ENCODE measurements around the gene UNC5CL. TPM values are rescaled to one million over a fixed set of nuclear protein-coding genes. Genes with fewer than 3 reads are reported as not detected.
"Not testable (repeated sequence)": the region's sequence is repeated elsewhere in the genome, so short reads cannot be mapped to it uniquely, and the experiment has no call there.

Gene UNC5CL
- total and polyA plus RNA-seq, 2 of the 4 experiments (the other 2 are of a cell fraction), result not detected

GRCh38 chr6:41008011-41008410 is 31.0 kb downstream of the UNC5CL start:
- no peak overlapping the region for H3K4me2 ChIP-seq (ENCODE audit: low read depth, low read length)
- no peak overlapping the region for H3K4ac ChIP-seq (ENCODE audit: low read depth, low read length)
- no peak overlapping the region for H3K23ac ChIP-seq (ENCODE audit: low read depth, low read length)
- no peak overlapping the region for H4K5ac ChIP-seq (ENCODE audit: low read depth, low read length)
- in situ Hi-C loops (cut with MboI; ENCODE audit: low sequenced_read_pairs) (no loop called here), dilution Hi-C loops (cut with HindIII; ENCODE audit: low sequenced_read_pairs, unreplicated experiment) (no loop called here), intact Hi-C loops (cut with micrococcal nuclease) (no loop called here)
- peaks cover 23% of the 10 kb centered on the region for H3K27me3 ChIP-seq (ENCODE audit: control insufficient read depth, insufficient read depth, low read length)
- H2AK5ac ChIP-seq (ENCODE audit: low read depth, low read length), result no peak overlapping the region
- POLR2A ChIA-PET (ENCODE audit: unreplicated experiment), result interaction anchor here (0.6 kb wide), 1 partner anchor 58 kb away, joined by 3 read pairs; no protein-coding TSS in a partner anchor
- no peak overlapping the region for H2BK20ac ChIP-seq (ENCODE audit: low read depth, low read length)
- H3K14ac ChIP-seq (replicated peaks; ENCODE audit: low read depth, low read length), result no peak overlapping the region
- H3K79me1 ChIP-seq (ENCODE audit: low read depth in 1 of 2, low read length in 2 of 2), result no peaks in the 10 kb centered on the region
- no CpG with 5 or more reads among the region's 3 CpGs for WGBS, 2 experiments (ENCODE audit: extremely low coverage in 2 of 2, insufficient read length in 1 of 2)
- no peak overlapping the region for H4K8ac ChIP-seq (ENCODE audit: low read depth in 2 of 2, low read length in 2 of 2)
- no peak overlapping the region for H3K56ac ChIP-seq (ENCODE audit: extremely low read depth, insufficient read depth, low read length)
- H3K9me1 ChIP-seq (ENCODE audit: insufficient read depth, low read length), result no peaks in the 10 kb centered on the region
- H2AK9ac ChIP-seq (replicated peaks; ENCODE audit: low read depth, low read length, poor library complexity), result no peak overlapping the region
- no peaks in the 10 kb centered on the region for H4K20me1 ChIP-seq (ENCODE audit: insufficient read depth, low read length)
- no peak overlapping the region for H3K4me3 ChIP-seq (ENCODE audit: insufficient read depth, low read depth, low read length)
- no peak overlapping the region for H2BK15ac ChIP-seq (ENCODE audit: low read depth, low read length)
- DNase-seq, result no peak
- no peaks in the 10 kb centered on the region for H3K9me3 ChIP-seq (ENCODE audit: control insufficient read depth, insufficient read depth, low read length)
- no peaks in the 10 kb centered on the region for H3K36me3 ChIP-seq (ENCODE audit: control insufficient read depth, insufficient read depth, low read length)
- no peak overlapping the region for H3K27ac ChIP-seq (ENCODE audit: insufficient read depth, low read length)
- H3K9ac ChIP-seq (ENCODE audit: low read depth, low read length), result no peak overlapping the region
- no peak overlapping the region for H2AFZ ChIP-seq (replicated peaks; ENCODE audit: low read length, poor library complexity)
- CTCF ChIA-PET, result interaction anchor here (1.1 kb wide), 1 partner anchor 114 kb away, joined by 3 read pairs; no protein-coding TSS in a partner anchor
- no peak overlapping the region for H4K91ac ChIP-seq (ENCODE audit: insufficient read depth, low read depth, low read length)
- no peak overlapping the region for H2BK5ac ChIP-seq (ENCODE audit: low read depth, low read length, poor library complexity, severe bottlenecking)
- no peak for TF ChIP-seq NFE2L2 (IDR thresholded peaks at IDR 0.05; ENCODE audit: low read depth, low read length)
- no peak for TF ChIP-seq USF2 (IDR thresholded peaks at IDR 0.05; ENCODE audit: low read depth, low read length)
- H2BK120ac ChIP-seq (ENCODE audit: low read depth, low read length), result no peak overlapping the region
- H3K4me1 ChIP-seq (ENCODE audit: control insufficient read depth, insufficient read depth, low read length), result no peaks in the 10 kb centered on the region
- no peak for ATAC-seq (ENCODE audit: low read depth)
- BruUV-seq (replicated peaks), result no TSS peak
- no peak overlapping the region for H3K18ac ChIP-seq (ENCODE audit: low read depth, low read length)

- ATAC-seq (ENCODE audit: low read depth); dilution Hi-C loops (cut with HindIII; ENCODE audit: low sequenced_read_pairs, unreplicated experiment); H4K8ac ChIP-seq (ENCODE audit: low read depth in 2 of 2, low read length in 2 of 2); H3K23ac ChIP-seq (ENCODE audit: low read depth, low read length); H3K4me1 ChIP-seq (ENCODE audit: control insufficient read depth, insufficient read depth, low read length); CTCF ChIA-PET; H3K18ac ChIP-seq (ENCODE audit: low read depth, low read length); DNase-seq; H4K91ac ChIP-seq (ENCODE audit: insufficient read depth, low read depth, low read length); H2AFZ ChIP-seq (replicated peaks; ENCODE audit: low read length, poor library complexity); H2BK120ac ChIP-seq (ENCODE audit: low read depth, low read length); H4K5ac ChIP-seq (ENCODE audit: low read depth, low read length); H3K4ac ChIP-seq (ENCODE audit: low read depth, low read length); H2AK9ac ChIP-seq (replicated peaks; ENCODE audit: low read depth, low read length, poor library complexity); H3K56ac ChIP-seq (ENCODE audit: extremely low read depth, insufficient read depth, low read length); BruUV-seq (replicated peaks); in situ Hi-C loops (cut with MboI; ENCODE audit: low sequenced_read_pairs); H2BK15ac ChIP-seq (ENCODE audit: low read depth, low read length); H3K4me3 ChIP-seq (ENCODE audit: insufficient read depth, low read depth, low read length); H2AK5ac ChIP-seq (ENCODE audit: low read depth, low read length); H2BK5ac ChIP-seq (ENCODE audit: low read depth, low read length, poor library complexity, severe bottlenecking); H3K27ac ChIP-seq (ENCODE audit: insufficient read depth, low read length); H3K9me3 ChIP-seq (ENCODE audit: control insufficient read depth, insufficient read depth, low read length); H3K9me1 ChIP-seq (ENCODE audit: insufficient read depth, low read length); H3K36me3 ChIP-seq (ENCODE audit: control insufficient read depth, insufficient read depth, low read length); H3K14ac ChIP-seq (replicated peaks; ENCODE audit: low read depth, low read length); H3K4me2 ChIP-seq (ENCODE audit: low read depth, low read length); H3K9ac ChIP-seq (ENCODE audit: low read depth, low read length); H4K20me1 ChIP-seq (ENCODE audit: insufficient read depth, low read length); H2BK20ac ChIP-seq (ENCODE audit: low read depth, low read length); POLR2A ChIA-PET (ENCODE audit: unreplicated experiment); H3K79me1 ChIP-seq (ENCODE audit: low read depth in 1 of 2, low read length in 2 of 2): not testable (repeated sequence)
- whole genome bisulfite sequencing, 2 experiments (ENCODE audit: extremely low coverage in 2 of 2, insufficient read length in 1 of 2), result no CpG with 5 or more reads among the region's 4 CpGs
- intact Hi-C loops (cut with micrococcal nuclease), result loop anchor here (1.0 to 2.0 kb wide), 3 partner anchors 21 to 112 kb away; no protein-coding TSS in a partner anchor
- peaks cover 33% of the 10 kb centered on the region for H3K27me3 ChIP-seq (ENCODE audit: control insufficient read depth, insufficient read depth, low read length)
Measured at GRCh38 chr6:41006980-41007379, 32.0 kb downstream of the UNC5CL start.

All from IMR-90 (cell line).